ENCODE results near the gene CTRL.

CTRL gene

GRCh38 chr16:67967183-67967957 is 35.7 kb upstream of the CTRL start:
- FAIRE-seq (no peak), DNase-seq (ENCODE audit: insufficient read length, low spot score) (no peak)
- no peak for TF ChIP-seq POLR2A (IDR thresholded peaks at IDR 0.05; ENCODE audit: low read depth, low read length)

- peak; percentile 17; the same call in 1 of the 2 replicates for TF ChIP-seq POLR2A (IDR thresholded peaks at IDR 0.05; ENCODE audit: low read depth, low read length)
- peak; percentile 50 for DNase-seq (ENCODE audit: insufficient read length, low spot score)
- FAIRE-seq = no peak
Measured at GRCh38 chr16:67966549-67967182, 35.0 kb upstream of the CTRL start.

GRCh38 chr16:67965668-67966548 is 34.2 kb upstream of the CTRL start:
- no peak for DNase-seq (ENCODE audit: insufficient read length, low spot score)
- no peak for FAIRE-seq
- TF ChIP-seq POLR2A (IDR thresholded peaks at IDR 0.05; ENCODE audit: low read depth, low read length) = no peak

GRCh38 chr16:67964477-67965131 is 32.9 kb upstream of the CTRL start:
- DNase-seq (ENCODE audit: insufficient read length, low spot score) (no peak), FAIRE-seq (no peak)
- no peak for TF ChIP-seq POLR2A (IDR thresholded peaks at IDR 0.05; ENCODE audit: low read depth, low read length)

DNA sequence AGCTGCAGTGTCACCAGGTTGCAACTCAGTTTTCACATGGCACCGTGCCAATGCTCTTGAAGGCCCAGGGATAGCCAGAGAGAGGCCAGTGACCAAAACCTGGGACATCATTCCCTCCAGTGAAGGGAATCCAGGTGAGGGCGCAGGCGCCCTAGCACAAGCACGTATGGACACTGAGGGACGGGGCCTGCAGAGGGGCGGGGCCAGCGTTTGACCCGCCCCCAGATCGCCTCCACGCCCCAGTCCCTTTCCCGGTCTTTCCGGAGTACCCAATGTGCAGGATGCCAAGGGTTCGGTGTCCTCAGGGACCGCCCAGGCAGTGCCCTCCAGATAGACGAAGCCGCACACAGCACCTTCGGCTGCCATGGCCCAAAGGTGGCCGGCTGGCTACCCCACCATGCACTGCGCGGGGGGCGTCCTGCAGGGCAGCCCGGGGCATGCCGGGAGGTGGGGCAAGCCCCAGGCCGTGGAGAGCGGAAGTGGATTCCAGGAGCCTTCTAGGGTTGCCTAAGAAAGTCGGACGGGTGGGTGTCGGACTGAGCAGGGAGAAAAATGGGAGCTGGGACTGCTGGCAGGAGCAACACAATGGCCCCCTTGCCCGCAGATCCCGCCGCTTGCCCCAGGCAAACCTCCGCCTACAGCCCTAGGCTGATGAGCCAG is 32.1 kb upstream of the CTRL start:
- no peak for FAIRE-seq
- TF ChIP-seq POLR2A (IDR thresholded peaks at IDR 0.05; ENCODE audit: low read depth, low read length) = no peak
- no peak for DNase-seq (ENCODE audit: insufficient read length, low spot score)

DNA sequence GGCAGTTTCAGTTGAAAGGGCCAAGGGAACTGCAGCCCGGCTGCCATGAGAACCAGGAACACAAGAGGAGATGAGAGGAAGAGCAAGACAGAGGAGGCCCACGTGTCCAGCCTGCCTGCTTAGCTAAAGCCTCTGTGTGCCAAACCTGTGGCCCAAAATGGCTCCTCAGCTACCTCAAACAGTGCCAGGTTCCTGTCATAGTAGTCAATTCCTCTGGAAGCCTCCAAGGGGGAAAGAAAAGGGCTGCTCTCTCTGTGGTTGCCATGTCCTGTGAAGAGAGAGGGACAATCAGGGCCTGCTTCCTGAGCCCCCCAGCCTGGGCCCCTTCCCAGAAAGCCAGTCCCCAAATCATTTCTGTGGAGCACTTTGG is 31.6 kb upstream of the CTRL start:
- TF ChIP-seq POLR2A (IDR thresholded peaks at IDR 0.05; ENCODE audit: low read depth, low read length) = no peak
- DNase-seq (ENCODE audit: insufficient read length, low spot score) (no peak), FAIRE-seq (no peak)

- FAIRE-seq = no peak
- no peak for DNase-seq (ENCODE audit: insufficient read length, low spot score)
- TF ChIP-seq POLR2A (IDR thresholded peaks at IDR 0.05; ENCODE audit: low read depth, low read length) = no peak
Measured at GRCh38 chr16:67962135-67962534, 30.5 kb upstream of the CTRL start.

- no peak for TF ChIP-seq POLR2A (IDR thresholded peaks at IDR 0.05; ENCODE audit: low read depth, low read length)
- no peak for FAIRE-seq
- no peak for DNase-seq (ENCODE audit: insufficient read length, low spot score)
Measured at GRCh38 chr16:67961551-67961957, 29.9 kb upstream of the CTRL start.

- TF ChIP-seq POLR2A (IDR thresholded peaks at IDR 0.05; ENCODE audit: low read depth, low read length) = no peak
- FAIRE-seq (no peak), DNase-seq (ENCODE audit: insufficient read length, low spot score) (peak; percentile 60)
Measured at GRCh38 chr16:67959536-67960329, 28.1 kb upstream of the CTRL start.

DNA sequence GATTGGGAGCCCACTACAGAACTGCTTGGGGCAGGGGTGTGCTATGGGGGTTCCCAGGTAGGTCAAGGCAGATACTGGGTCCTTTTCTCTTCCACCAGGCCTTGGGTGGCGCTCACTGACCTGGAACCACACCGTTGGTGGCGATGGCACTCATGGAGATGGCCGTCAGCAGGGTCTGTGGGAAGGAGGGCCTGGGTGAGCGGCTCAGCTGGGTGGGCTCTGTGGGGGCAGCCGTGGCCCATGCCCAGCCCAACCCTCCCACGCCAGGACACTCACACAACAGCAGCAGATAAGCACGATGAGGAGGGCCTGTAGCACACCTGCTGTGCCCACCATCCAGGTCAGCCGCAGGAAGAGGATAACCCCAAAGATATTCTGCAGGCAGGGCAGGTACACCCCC is 26.0 kb upstream of the CTRL start:
- FAIRE-seq (no peak), DNase-seq (ENCODE audit: insufficient read length, low spot score) (no peak)
- no peak for TF ChIP-seq POLR2A (IDR thresholded peaks at IDR 0.05; ENCODE audit: low read depth, low read length)

DNA sequence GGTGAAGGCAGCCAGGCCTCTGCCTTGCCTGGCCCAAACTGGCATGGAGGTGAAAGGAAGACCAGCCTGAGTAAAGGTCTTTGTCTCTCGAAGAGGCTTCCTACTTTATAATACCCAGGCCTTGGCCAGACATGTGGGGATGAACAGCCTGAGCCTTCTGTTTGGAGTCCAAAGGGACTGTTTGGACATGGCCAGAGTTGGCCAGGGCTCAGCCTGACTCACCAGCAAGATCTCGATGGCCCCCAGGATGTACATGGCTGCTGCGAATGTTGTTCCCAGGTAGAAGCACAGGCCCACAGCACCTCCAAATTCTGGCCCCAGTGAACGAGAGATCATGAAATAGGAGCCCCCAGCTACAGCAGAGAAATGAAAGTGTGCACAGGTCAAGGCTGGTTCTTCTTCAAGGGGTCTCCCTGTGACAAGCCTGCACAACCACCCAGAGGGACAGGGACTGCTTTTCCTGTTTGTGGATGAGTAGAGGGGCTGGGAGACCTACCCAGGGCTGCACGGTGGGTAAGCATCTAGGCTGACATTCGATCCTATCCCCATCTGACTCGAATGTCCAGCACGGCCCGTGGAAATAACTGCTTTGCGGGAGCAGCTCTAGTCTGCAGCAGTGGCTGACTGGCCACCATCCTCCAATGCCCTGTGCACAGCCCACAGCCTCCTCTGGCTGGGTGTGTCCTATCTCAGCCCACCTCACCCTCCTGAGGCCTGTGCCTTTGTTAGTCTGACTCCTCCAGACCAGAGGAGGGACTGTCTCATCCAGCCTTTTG is 22.9 kb upstream of the CTRL start:
- FAIRE-seq (no peak), DNase-seq (ENCODE audit: insufficient read length, low spot score) (no peak)
- no peak for TF ChIP-seq POLR2A (IDR thresholded peaks at IDR 0.05; ENCODE audit: low read depth, low read length)

All from H54 (cell line).